H9 (cell line): ENCODE results near the gene ZFPM1. TPM values are rescaled to one million over a fixed set of nuclear protein-coding genes. Genes with fewer than 3 reads are reported as not detected.

Source experiments
- DNase-seq: peaks from one replicate; pipeline ENCODE4 v3.0.0-alpha.2; 2017
- H2AFZ ChIP-seq: one replicate; pipeline ENCODE4 v1.6.1; 2013; ENCODE audit warnings: mild to moderate bottlenecking, low read length, control low read depth, moderate library complexity
- H2AK5ac ChIP-seq: 2 replicates; pipeline ENCODE4 v1.6.1; 2013; ENCODE audit warnings: low read length, control low read depth, mixed read lengths; ENCODE audit not compliant: insufficient read length
- H2BK120ac ChIP-seq: one replicate; pipeline ENCODE4 v1.6.1; 2013; ENCODE audit warnings: low read depth, mild to moderate bottlenecking, low read length, control low read depth, inconsistent platforms; ENCODE audit not compliant: poor library complexity, severe bottlenecking
- H2BK12ac ChIP-seq: 2 replicates; pipeline ENCODE4 v1.6.1; 2013; ENCODE audit warnings: low read length, control low read depth, mixed read lengths, low read depth; ENCODE audit not compliant: insufficient read length
- H2BK15ac ChIP-seq: 2 replicates; pipeline ENCODE4 v1.6.1; 2013; ENCODE audit warnings: low read depth, low read length, control low read depth
- H2BK20ac ChIP-seq: one replicate; pipeline ENCODE4 v1.6.1; 2013; ENCODE audit warnings: low read depth, mild to moderate bottlenecking, low read length, control low read depth, inconsistent platforms; ENCODE audit not compliant: poor library complexity, severe bottlenecking
- H2BK5ac ChIP-seq: 2 replicates; pipeline ENCODE4 v1.6.1; 2013; ENCODE audit warnings: low read length, control low read depth, mixed read lengths; ENCODE audit not compliant: insufficient read length
- H3K14ac ChIP-seq: 2 replicates; pipeline ENCODE4 v1.6.1; 2013; ENCODE audit warnings: low read length, control low read depth; ENCODE audit not compliant: insufficient read depth
- H3K18ac ChIP-seq: 2 replicates; pipeline ENCODE4 v1.6.1; 2013; ENCODE audit warnings: low read depth, mild to moderate bottlenecking, mixed read lengths, low read length, control low read depth; ENCODE audit not compliant: insufficient read length
- H3K23ac ChIP-seq: 2 replicates; pipeline ENCODE4 v1.6.1; 2013; ENCODE audit warnings: low read length, control low read depth, mixed read lengths, low read depth; ENCODE audit not compliant: insufficient read length
- H3K23me2 ChIP-seq: 2 replicates; pipeline ENCODE4 v1.6.1; 2013; ENCODE audit warnings: low read depth, mild to moderate bottlenecking, mixed read lengths, low read length, control low read depth; ENCODE audit not compliant: insufficient read length, poor library complexity, severe bottlenecking
- H3K27ac ChIP-seq: 2 replicates; pipeline ENCODE4 v1.5.1; 2013; ENCODE audit warnings: low read length, control low read depth, mixed read lengths, low read depth; ENCODE audit not compliant: insufficient read length
- H3K27me3 ChIP-seq: 2 replicates; pipeline ENCODE4 v1.6.1; 2013; ENCODE audit warnings: low read length, control low read depth, inconsistent platforms; ENCODE audit not compliant: insufficient read depth
- H3K4ac ChIP-seq: 2 replicates; pipeline ENCODE4 v1.6.1; 2013; ENCODE audit warnings: low read depth, mild to moderate bottlenecking, control low read depth, inconsistent platforms, low read length, moderate library complexity
- H3K4me1 ChIP-seq: 2 replicates; pipeline ENCODE4 v1.6.1; 2013; ENCODE audit warnings: low read length, control low read depth, inconsistent platforms; ENCODE audit not compliant: insufficient read depth
- H3K4me2 ChIP-seq: 2 replicates; pipeline ENCODE4 v1.6.1; 2013; ENCODE audit warnings: low read length, control low read depth, mixed read lengths; ENCODE audit not compliant: insufficient read length, insufficient read depth
- H3K56ac ChIP-seq: 2 replicates; pipeline ENCODE4 v1.6.1; 2013; ENCODE audit warnings: low read depth, mild to moderate bottlenecking, mixed read lengths, low read length, control low read depth; ENCODE audit not compliant: insufficient read length
- H3K79me1 ChIP-seq: 2 replicates; pipeline ENCODE4 v1.6.1; 2013; ENCODE audit warnings: low read depth, mild to moderate bottlenecking, moderate library complexity, low read length, control low read depth, inconsistent platforms; ENCODE audit not compliant: insufficient read depth, poor library complexity, severe bottlenecking
- H3K79me2 ChIP-seq: 2 replicates; pipeline ENCODE4 v1.6.1; 2013; ENCODE audit warnings: low read length, control low read depth, inconsistent platforms; ENCODE audit not compliant: insufficient read depth
- H3K9ac ChIP-seq: 2 replicates; pipeline ENCODE4 v1.6.1; 2013; ENCODE audit warnings: low read length, control low read depth, mixed read lengths; ENCODE audit not compliant: insufficient read length; ENCODE audit errors: extremely low read depth
- H3K9me3 ChIP-seq: one replicate; pipeline ENCODE4 v1.6.1; 2013; ENCODE audit warnings: low read depth, low read length, inconsistent platforms; ENCODE audit not compliant: control insufficient read depth
- H3T11ph ChIP-seq: one replicate; pipeline ENCODE4 v1.6.1; 2013; ENCODE audit warnings: mild to moderate bottlenecking, low read length, control low read depth, inconsistent platforms
- H4K20me1 ChIP-seq: one replicate; pipeline ENCODE4 v1.6.1; 2013; ENCODE audit not compliant: control insufficient read depth, insufficient read length, insufficient read depth
- H4K5ac ChIP-seq: 2 replicates; pipeline ENCODE4 v1.6.1; 2013; ENCODE audit warnings: low read depth, mild to moderate bottlenecking, mixed read lengths, low read length, control low read depth; ENCODE audit not compliant: insufficient read length
- H4K8ac ChIP-seq: replicated peaks from 2 replicates; pipeline ENCODE4 v1.6.1; 2013; ENCODE audit warnings: low read length, control low read depth, mixed read lengths, low read depth; ENCODE audit not compliant: insufficient read length
- H4K91ac ChIP-seq: 2 replicates; pipeline ENCODE4 v1.6.1; 2013; ENCODE audit warnings: low read depth, mild to moderate bottlenecking, moderate library complexity, mixed read lengths, low read length, control low read depth; ENCODE audit not compliant: insufficient read length
- H3K27ac Mint-ChIP-seq, 3 experiments: 2 replicates in 2 of 3; 3 replicates in 1 of 3; pipeline ENCODE4 v1.8.0; 2020 to 2021; ENCODE audit warnings: mixed read lengths in 3 of 3, mild to moderate bottlenecking in 1 of 3, moderate library complexity in 1 of 3
- H3K27me3 Mint-ChIP-seq: 2 replicates; pipeline ENCODE4 v1.8.0; 2021; ENCODE audit warnings: low read depth, mild to moderate bottlenecking, moderate library complexity, mixed read lengths
- H3K36me3 Mint-ChIP-seq, 3 experiments: 2 replicates in 2 of 3; 3 replicates in 1 of 3; pipeline ENCODE4 v1.8.0; 2020 to 2021; ENCODE audit warnings: low read depth in 3 of 3, mixed read lengths in 3 of 3; ENCODE audit not compliant: insufficient read depth in 1 of 3
- H3K4me1 Mint-ChIP-seq, 2 experiments: 2 replicates each; pipeline ENCODE4 v1.8.0; 2020; ENCODE audit warnings: mixed read lengths in 2 of 2
- H3K4me3 Mint-ChIP-seq, 2 experiments: 2 replicates in 1 of 2; 3 replicates in 1 of 2; pipeline ENCODE4 v1.8.0; 2020 to 2021; ENCODE audit warnings: mild to moderate bottlenecking in 2 of 2, mixed read lengths in 2 of 2, moderate library complexity in 1 of 2
- H3K9me3 Mint-ChIP-seq, 2 experiments: 2 replicates in 1 of 2; 3 replicates in 1 of 2; pipeline ENCODE4 v1.8.0; 2020; ENCODE audit warnings: mild to moderate bottlenecking in 2 of 2, mixed read lengths in 2 of 2, moderate library complexity in 1 of 2
- CTCF ChIP-seq: fragments of 200-600 bp; sonication (generic); conservative IDR thresholded peaks from 3 replicates; pipeline ENCODE4 v1.8.0; 2021; ENCODE audit warnings: antibody characterized with exemption, mild to moderate bottlenecking
- WGBS: extraction: QIAGEN DNeasy Blood & Tissue Kit; methylation state at CpG from one replicate; pipeline ENCODE4 v1.1.7; 2013; ENCODE audit warnings: missing lambda C conversion rate, low lambda C conversion rate, mixed read lengths; ENCODE audit not compliant: insufficient read length; ENCODE audit errors: extremely low coverage; 5-methylcytosine and 5-hydroxymethylcytosine counted together
- microRNA-seq: library from miRNA; unstranded; fragments of <30 nt; microRNA quantifications from one replicate; pipeline ENCODE4, GENCODE V29; 2020; ENCODE audit warnings: borderline microRNAs expressed
- total RNA-seq: library from RNA; stranded (reverse); gene quantifications from 2 replicates; pipeline ENCODE4 v1.2.1, GENCODE V29; 2021

Gene ZFPM1
- total RNA-seq, 1 experiment from 2014 or later, result 3.6 TPM

- H2AK5ac ChIP-seq, result no peak overlapping the region
- WGBS, result no CpG with 5 or more reads among the region's 13 CpGs
- no peaks in the 10 kb centered on the region for H3K27me3 ChIP-seq
- H3K14ac ChIP-seq, result no peak overlapping the region
- no peaks in the 10 kb centered on the region for H3K23me2 ChIP-seq
- Mint-ChIP-seq H3K9me3 (no peaks in the 10 kb centered on the region), H3K27ac (peak overlapping the region in 1 of 3 experiments; percentile 81; a peak in 3 of 7 replicates), H3K4me1 (no peaks in the 10 kb centered on the region), H3K27me3 (no peaks in the 10 kb centered on the region), H3K4me3 (no peak overlapping the region), H3K36me3 (peaks cover 29 to 65% (median 64%) of the 10 kb centered on the region in 3 experiments; a peak in 6 of 7 replicates)
- H4K8ac ChIP-seq, result no peak overlapping the region
- H3K4me2 ChIP-seq, result no peak overlapping the region
- H2BK120ac ChIP-seq, result no peak overlapping the region
- no peak overlapping the region for H3K56ac ChIP-seq
- H4K20me1 ChIP-seq, result peaks cover 3% of the 10 kb centered on the region
- no peak overlapping the region for H3K4ac ChIP-seq
- no peaks in the 10 kb centered on the region for H3K4me1 ChIP-seq
- H3K79me2 ChIP-seq, result peaks cover 5% of the 10 kb centered on the region
- H2BK20ac ChIP-seq, result no peak overlapping the region
- no peak for DNase-seq
- no peak overlapping the region for H3T11ph ChIP-seq
- H3K23ac ChIP-seq, result no peak overlapping the region
- H3K18ac ChIP-seq, result no peak overlapping the region
- H3K9me3 ChIP-seq, result no peaks in the 10 kb centered on the region
- no peak overlapping the region for H3K9ac ChIP-seq
- H3K27ac ChIP-seq, result no peak overlapping the region
- H4K91ac ChIP-seq, result no peak overlapping the region
- no peak overlapping the region for H2BK5ac ChIP-seq
- no peak overlapping the region for H4K5ac ChIP-seq
- H2AFZ ChIP-seq, result no peak overlapping the region
- H3K79me1 ChIP-seq, result no peaks in the 10 kb centered on the region
- no peak overlapping the region for H2BK15ac ChIP-seq
- TF ChIP-seq CTCF, result no peak
- H2BK12ac ChIP-seq, result no peak overlapping the region
These were observed 133.0 kb downstream of the ZFPM1 start for GRCh38 chr16:88585927-88586581.

Small RNA genes lying within 50 kb of the gene (microRNA-seq; reads per million reads assigned to microRNA genes)
- not detected for gene MIR5189

Other genes with a start within 250 kb of the ZFPM1 start
- gene ZNF469, start 70.3 kb upstream of the ZFPM1 start, total RNA-seq, result 4.4 TPM in 2 replicates
- gene ZC3H18, start 117.1 kb downstream of the ZFPM1 start, total RNA-seq, result 69.7 and 78.2 TPM in 2 replicates
- 0.29 and 0.31 TPM in 2 replicates for gene IL17C, start 185.3 kb downstream of the ZFPM1 start, total RNA-seq
- gene CYBA, start 197.8 kb downstream of the ZFPM1 start, total RNA-seq, result 153 and 160 TPM in 2 replicates
- gene MVD, start 209.8 kb downstream of the ZFPM1 start, total RNA-seq, result 53.2 and 57.1 TPM in 2 replicates
- gene SNAI3, start 233.2 kb downstream of the ZFPM1 start, total RNA-seq, result 3.2 and 3.7 TPM in 2 replicates